ENCODE data around the gene SHROOM3.

Gene SHROOM3

DNA sequence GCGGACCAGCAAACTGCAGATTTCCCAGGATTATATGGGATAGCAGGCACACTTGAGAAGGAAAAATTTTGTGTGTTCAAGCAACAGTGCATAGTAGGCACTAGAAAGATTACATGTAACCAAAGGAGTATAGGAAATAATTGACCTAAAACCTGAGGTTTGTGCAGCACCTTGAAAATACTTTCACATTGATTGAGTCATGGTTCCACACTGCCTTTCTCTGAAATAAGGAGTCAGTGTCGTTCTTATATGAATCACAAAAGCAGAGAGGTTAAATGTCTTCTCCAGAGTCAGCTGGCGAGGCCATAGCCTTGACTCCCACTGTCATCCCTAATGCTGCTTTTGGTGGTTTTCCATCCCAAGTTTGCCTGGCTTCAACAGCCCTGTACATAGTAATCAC lies 324.0 kb downstream of the SHROOM3 start:
- H3K9ac ChIP-seq (ENCODE audit: low read depth in 1 of 2, low read length in 2 of 2), result no peak overlapping the region
- no peaks in the 10 kb centered on the region for H3K9me3 ChIP-seq (ENCODE audit: control insufficient read depth in 1 of 2, low read length in 2 of 2)
- peaks cover 49 to 67% of the 10 kb centered on the region in 2 donors for H3K36me3 ChIP-seq (ENCODE audit: control insufficient read depth in 1 of 2, insufficient read depth in 2 of 2, low read length in 2 of 2)
- H3K4me1 ChIP-seq (ENCODE audit: control insufficient read depth in 1 of 2, insufficient read depth in 2 of 2, low read length in 2 of 2), result no peaks in the 10 kb centered on the region
- H3K27me3 ChIP-seq (ENCODE audit: control insufficient read depth in 1 of 2, insufficient read depth in 2 of 2, low read length in 2 of 2), result no peaks in the 10 kb centered on the region
- H3K27ac ChIP-seq (ENCODE audit: low read depth, low read length), result no peak overlapping the region
- no peak overlapping the region for H3K4me3 ChIP-seq (ENCODE audit: low read depth in 1 of 2, low read length in 2 of 2)

- Histone ChIP-seq H3K27ac (ENCODE audit: low read depth, low read length) (no peak overlapping the region), H3K36me3 (ENCODE audit: control insufficient read depth in 1 of 2, insufficient read depth in 2 of 2, low read length in 2 of 2) (peaks cover 37 to 55% of the 10 kb centered on the region in 2 donors), H3K9me3 (ENCODE audit: control insufficient read depth in 1 of 2, low read length in 2 of 2) (no peaks in the 10 kb centered on the region), H3K9ac (ENCODE audit: low read depth in 1 of 2, low read length in 2 of 2) (no peak overlapping the region), H3K4me3 (ENCODE audit: low read depth in 1 of 2, low read length in 2 of 2) (no peak overlapping the region), H3K27me3 (ENCODE audit: control insufficient read depth in 1 of 2, insufficient read depth in 2 of 2, low read length in 2 of 2) (no peaks in the 10 kb centered on the region), H3K4me1 (ENCODE audit: control insufficient read depth in 1 of 2, insufficient read depth in 2 of 2, low read length in 2 of 2) (no peaks in the 10 kb centered on the region)
These were observed 325.2 kb downstream of the SHROOM3 start for GRCh38 chr4:76760193-76760592.

DNA sequence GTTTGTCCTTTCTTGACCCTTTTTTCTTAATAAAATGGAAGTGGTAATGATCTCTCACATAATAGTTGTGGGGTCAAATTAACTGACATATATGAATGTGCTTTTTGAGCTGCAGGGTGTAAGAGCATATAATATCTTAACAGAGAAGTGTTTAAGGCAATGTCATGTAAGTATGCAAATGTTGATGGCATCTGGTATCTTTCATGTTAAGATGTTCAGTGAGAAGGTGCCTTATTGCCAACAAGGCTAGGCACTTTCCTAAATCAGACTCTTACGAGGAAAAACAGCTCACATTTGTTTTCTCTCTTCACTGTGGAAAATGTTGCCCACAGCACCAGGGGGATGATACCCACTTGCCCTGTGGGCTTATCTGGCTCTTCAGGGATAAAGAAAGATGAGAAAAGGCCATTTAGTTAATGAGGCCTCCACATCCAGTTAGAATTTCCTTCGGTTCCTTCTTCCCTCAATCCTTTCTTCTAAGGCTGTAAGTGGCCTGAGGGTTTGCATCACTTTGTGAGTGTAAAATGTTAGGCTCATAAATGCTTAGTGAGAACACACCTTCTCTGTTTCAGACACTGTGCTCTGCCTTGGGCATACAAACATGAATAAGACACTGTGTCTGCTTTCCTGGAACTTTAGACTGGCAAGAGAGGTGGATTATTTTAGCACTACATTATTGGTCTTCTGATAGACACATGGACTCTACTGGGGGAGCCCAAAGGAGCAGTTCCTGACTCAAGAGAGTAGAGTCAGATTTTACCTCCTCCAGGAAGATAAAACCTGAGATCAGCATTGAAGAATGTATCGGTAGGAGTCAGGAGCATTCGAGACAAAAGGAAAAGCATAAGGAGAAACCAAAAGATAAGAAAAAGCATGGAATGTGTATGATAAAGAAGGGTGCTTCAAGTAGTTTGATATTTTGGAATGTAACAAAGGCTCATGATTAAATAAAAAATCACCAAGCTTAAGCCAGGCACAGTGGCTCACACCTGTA lies 327.4 kb downstream of the SHROOM3 start:
- H3K27ac ChIP-seq (ENCODE audit: low read depth, low read length), result no peak overlapping the region
- no peaks in the 10 kb centered on the region for H3K27me3 ChIP-seq (ENCODE audit: control insufficient read depth in 1 of 2, insufficient read depth in 2 of 2, low read length in 2 of 2)
- H3K4me3 ChIP-seq (ENCODE audit: low read depth in 1 of 2, low read length in 2 of 2), result no peak overlapping the region
- no peaks in the 10 kb centered on the region for H3K4me1 ChIP-seq (ENCODE audit: control insufficient read depth in 1 of 2, insufficient read depth in 2 of 2, low read length in 2 of 2)
- no peaks in the 10 kb centered on the region for H3K9me3 ChIP-seq (ENCODE audit: control insufficient read depth in 1 of 2, low read length in 2 of 2)
- peaks cover 38 to 40% of the 10 kb centered on the region in 2 donors for H3K36me3 ChIP-seq (ENCODE audit: control insufficient read depth in 1 of 2, insufficient read depth in 2 of 2, low read length in 2 of 2)
- no peak overlapping the region for H3K9ac ChIP-seq (ENCODE audit: low read depth in 1 of 2, low read length in 2 of 2)

DNA sequence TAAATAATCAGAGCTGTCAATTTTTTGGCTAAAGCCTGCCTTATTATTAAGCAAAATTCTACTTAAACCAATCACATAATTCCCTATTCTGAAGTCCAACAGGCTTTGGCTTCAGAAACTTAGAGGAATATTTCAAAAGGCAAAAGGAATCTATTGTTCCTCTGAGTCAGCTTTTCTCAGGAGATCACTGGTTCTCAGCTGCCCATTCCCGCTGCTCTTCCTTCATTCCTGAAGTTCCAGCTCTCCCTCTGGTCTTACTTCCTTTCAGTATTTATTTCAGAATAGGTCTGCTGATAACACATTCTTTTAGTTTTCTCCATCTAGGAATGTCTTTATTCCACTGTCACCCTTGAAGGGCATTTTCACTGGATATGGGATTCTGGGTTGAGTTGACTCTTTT lies 329.2 kb downstream of the SHROOM3 start:
- Histone ChIP-seq H3K4me1 (ENCODE audit: control insufficient read depth in 1 of 2, insufficient read depth in 2 of 2, low read length in 2 of 2) (no peaks in the 10 kb centered on the region), H3K4me3 (ENCODE audit: low read depth in 1 of 2, low read length in 2 of 2) (no peak overlapping the region), H3K9me3 (ENCODE audit: control insufficient read depth in 1 of 2, low read length in 2 of 2) (no peaks in the 10 kb centered on the region), H3K36me3 (ENCODE audit: control insufficient read depth in 1 of 2, insufficient read depth in 2 of 2, low read length in 2 of 2) (peaks cover 36 to 39% of the 10 kb centered on the region in 2 donors), H3K27ac (ENCODE audit: low read depth, low read length) (no peak overlapping the region), H3K9ac (ENCODE audit: low read depth in 1 of 2, low read length in 2 of 2) (no peak overlapping the region), H3K27me3 (ENCODE audit: control insufficient read depth in 1 of 2, insufficient read depth in 2 of 2, low read length in 2 of 2) (no peaks in the 10 kb centered on the region)

- Histone ChIP-seq H3K4me3 (ENCODE audit: low read depth in 1 of 2, low read length in 2 of 2) (no peak overlapping the region), H3K36me3 (ENCODE audit: control insufficient read depth in 1 of 2, insufficient read depth in 2 of 2, low read length in 2 of 2) (peaks cover 25 to 34% of the 10 kb centered on the region in 2 donors), H3K27ac (ENCODE audit: low read depth, low read length) (no peak overlapping the region), H3K4me1 (ENCODE audit: control insufficient read depth in 1 of 2, insufficient read depth in 2 of 2, low read length in 2 of 2) (no peaks in the 10 kb centered on the region), H3K9me3 (ENCODE audit: control insufficient read depth in 1 of 2, low read length in 2 of 2) (no peaks in the 10 kb centered on the region), H3K27me3 (ENCODE audit: control insufficient read depth in 1 of 2, insufficient read depth in 2 of 2, low read length in 2 of 2) (no peaks in the 10 kb centered on the region), H3K9ac (ENCODE audit: low read depth in 1 of 2, low read length in 2 of 2) (no peak overlapping the region)
These were observed 330.6 kb downstream of the SHROOM3 start for GRCh38 chr4:76765473-76766183.

DNA sequence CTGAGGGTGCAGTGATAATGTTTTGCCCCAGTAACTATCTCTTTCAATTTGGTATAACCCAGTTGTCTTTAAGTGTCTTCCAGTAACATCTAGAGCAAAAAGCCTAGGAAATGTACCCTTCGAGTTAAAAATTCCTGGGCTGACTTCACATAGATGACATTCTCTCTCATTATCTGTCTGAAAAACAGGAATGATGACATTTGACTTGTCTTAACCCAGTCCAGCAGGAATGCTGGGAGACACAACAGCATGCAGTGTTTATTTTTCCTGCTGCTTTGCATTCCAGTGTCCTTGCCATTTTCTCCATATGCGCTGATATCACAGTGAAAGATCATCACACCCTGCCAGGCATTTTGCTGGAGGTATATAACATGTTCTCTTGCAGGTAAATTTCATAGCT lies 333.0 kb downstream of the SHROOM3 start:
- Histone ChIP-seq H3K4me1 (ENCODE audit: control insufficient read depth in 1 of 2, insufficient read depth in 2 of 2, low read length in 2 of 2) (no peaks in the 10 kb centered on the region), H3K4me3 (ENCODE audit: low read depth in 1 of 2, low read length in 2 of 2) (no peak overlapping the region), H3K9me3 (ENCODE audit: control insufficient read depth in 1 of 2, low read length in 2 of 2) (no peaks in the 10 kb centered on the region), H3K27ac (ENCODE audit: low read depth, low read length) (no peak overlapping the region), H3K9ac (ENCODE audit: low read depth in 1 of 2, low read length in 2 of 2) (no peak overlapping the region), H3K36me3 (ENCODE audit: control insufficient read depth in 1 of 2, insufficient read depth in 2 of 2, low read length in 2 of 2) (peaks cover 35 to 40% of the 10 kb centered on the region in 2 donors), H3K27me3 (ENCODE audit: control insufficient read depth in 1 of 2, insufficient read depth in 2 of 2, low read length in 2 of 2) (no peaks in the 10 kb centered on the region)

- Histone ChIP-seq H3K9me3 (ENCODE audit: control insufficient read depth in 1 of 2, low read length in 2 of 2) (no peaks in the 10 kb centered on the region), H3K27ac (ENCODE audit: low read depth, low read length) (no peak overlapping the region), H3K36me3 (ENCODE audit: control insufficient read depth in 1 of 2, insufficient read depth in 2 of 2, low read length in 2 of 2) (peaks cover 23 to 57% of the 10 kb centered on the region in 2 donors), H3K4me3 (ENCODE audit: low read depth in 1 of 2, low read length in 2 of 2) (no peak overlapping the region), H3K4me1 (ENCODE audit: control insufficient read depth in 1 of 2, insufficient read depth in 2 of 2, low read length in 2 of 2) (no peaks in the 10 kb centered on the region), H3K9ac (ENCODE audit: low read depth in 1 of 2, low read length in 2 of 2) (no peak overlapping the region), H3K27me3 (ENCODE audit: control insufficient read depth in 1 of 2, insufficient read depth in 2 of 2, low read length in 2 of 2) (no peaks in the 10 kb centered on the region)
These were observed 337.6 kb downstream of the SHROOM3 start for GRCh38 chr4:76772498-76773106.

DNA sequence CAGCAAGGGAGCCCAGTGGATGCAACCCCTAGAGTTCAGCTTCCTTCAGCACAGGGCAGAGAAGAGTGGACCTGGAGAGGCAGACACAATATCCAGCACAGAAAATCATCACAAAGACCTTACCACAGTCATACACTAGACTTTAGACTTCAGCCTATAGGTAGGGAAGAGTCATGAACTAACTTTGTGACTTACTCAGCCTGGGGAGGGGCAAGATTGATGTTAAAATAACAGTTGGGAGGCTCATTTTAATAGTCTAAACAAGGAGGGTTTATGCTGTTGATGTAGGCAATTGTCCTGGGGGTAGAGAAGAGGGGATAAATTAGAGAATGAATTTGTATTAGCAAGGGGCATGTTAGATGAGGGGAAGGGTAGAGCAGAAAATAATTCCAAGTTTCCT lies 338.7 kb downstream of the SHROOM3 start:
- Histone ChIP-seq H3K9me3 (ENCODE audit: control insufficient read depth in 1 of 2, low read length in 2 of 2) (no peaks in the 10 kb centered on the region), H3K4me1 (ENCODE audit: control insufficient read depth in 1 of 2, insufficient read depth in 2 of 2, low read length in 2 of 2) (no peaks in the 10 kb centered on the region), H3K27ac (ENCODE audit: low read depth, low read length) (no peak overlapping the region), H3K9ac (ENCODE audit: low read depth in 1 of 2, low read length in 2 of 2) (no peak overlapping the region), H3K4me3 (ENCODE audit: low read depth in 1 of 2, low read length in 2 of 2) (no peak overlapping the region), H3K27me3 (ENCODE audit: control insufficient read depth in 1 of 2, insufficient read depth in 2 of 2, low read length in 2 of 2) (no peaks in the 10 kb centered on the region), H3K36me3 (ENCODE audit: control insufficient read depth in 1 of 2, insufficient read depth in 2 of 2, low read length in 2 of 2) (peaks cover 25 to 54% of the 10 kb centered on the region in 2 donors)

DNA sequence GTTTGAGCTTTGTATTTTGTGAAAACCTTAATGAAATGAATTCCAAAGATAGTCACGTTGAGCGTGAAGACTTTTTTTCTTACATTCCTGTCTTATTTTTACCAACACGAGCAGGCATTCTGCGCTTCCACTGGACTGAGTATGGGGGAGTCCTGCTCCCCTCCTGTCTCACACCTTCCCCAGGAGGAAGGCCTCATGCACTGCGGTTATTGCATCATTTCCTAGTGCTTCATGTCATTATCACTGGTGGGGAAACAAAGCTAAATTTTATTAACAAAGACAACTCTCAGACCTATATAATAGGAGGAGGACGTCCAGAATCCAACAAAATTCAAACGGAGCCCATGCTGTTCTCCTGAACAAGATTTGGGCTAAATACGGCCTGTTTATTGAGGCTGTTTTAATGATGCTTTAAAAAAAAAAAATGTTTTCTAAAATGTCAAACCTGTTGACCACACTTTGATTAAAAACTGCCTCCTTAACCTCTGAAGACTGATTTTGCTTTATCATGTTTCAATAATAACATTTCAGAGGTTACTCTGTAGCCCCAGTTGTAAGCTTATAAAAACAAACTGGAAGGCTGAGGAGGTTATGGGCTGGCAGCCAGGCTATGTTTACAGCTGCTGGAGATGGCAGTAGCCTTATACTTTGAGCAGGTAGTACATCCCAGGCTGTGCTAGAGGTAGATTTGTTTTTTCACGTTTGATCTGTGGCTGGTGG lies 344.9 kb downstream of the SHROOM3 start:
- Histone ChIP-seq H3K9ac (ENCODE audit: low read depth in 1 of 2, low read length in 2 of 2) (no peak overlapping the region), H3K27ac (ENCODE audit: low read depth, low read length) (no peak overlapping the region), H3K27me3 (ENCODE audit: control insufficient read depth in 1 of 2, insufficient read depth in 2 of 2, low read length in 2 of 2) (no peaks in the 10 kb centered on the region), H3K9me3 (ENCODE audit: control insufficient read depth in 1 of 2, low read length in 2 of 2) (no peaks in the 10 kb centered on the region), H3K4me1 (ENCODE audit: control insufficient read depth in 1 of 2, insufficient read depth in 2 of 2, low read length in 2 of 2) (no peaks in the 10 kb centered on the region), H3K4me3 (ENCODE audit: low read depth in 1 of 2, low read length in 2 of 2) (no peak overlapping the region), H3K36me3 (ENCODE audit: control insufficient read depth in 1 of 2, insufficient read depth in 2 of 2, low read length in 2 of 2) (peaks cover 8 to 42% of the 10 kb centered on the region in 2 donors)

Data from duodenal mucosa (tissue), 2 donors.